Psoas muscle (tissue), 8 donors: ENCODE measurements around the gene UMODL1. TPM values are rescaled to one million over a fixed set of nuclear protein-coding genes. Genes with fewer than 3 reads are reported as not detected.

ENCODE experiments used
- ATAC-seq, 4 donors: fragments of 200-7000 bp; cut with Tn5 transposase; one replicate each; pipeline ENCODE4 v1.9.1; 2020; ENCODE audit warnings: moderate library complexity in 3 of 4, mild to moderate bottlenecking in 2 of 4
- DNase-seq, 2 donors: peaks; one replicate each; pipeline ENCODE4 v3.0.0-alpha.2; 2020
- H3K27ac ChIP-seq: fragments of 200-600 bp; one replicate; pipeline ENCODE4 v1.8.0; 2022
- H3K27me3 ChIP-seq, 3 donors: fragments of 200-600 bp in 1 of 3; one replicate each; pipeline versions ENCODE4 v1.6.1 to v1.8.0; 2013 to 2022; ENCODE audit warnings: low read length in 2 of 3, mild to moderate bottlenecking in 2 of 3, moderate library complexity in 1 of 3; ENCODE audit not compliant: insufficient read depth in 3 of 3
- H3K36me3 ChIP-seq, 2 donors: fragments of 200-600 bp in 1 of 2; one replicate each; pipeline versions ENCODE4 v1.6.1 to v1.8.0; 2013 to 2022; ENCODE audit warnings: low read depth in 1 of 2, mild to moderate bottlenecking in 1 of 2, moderate library complexity in 1 of 2; ENCODE audit not compliant: insufficient read depth in 1 of 2
- H3K4me1 ChIP-seq: fragments of 200-600 bp; one replicate; pipeline ENCODE4 v1.8.0; 2022
- H3K4me3 ChIP-seq: fragments of 200-600 bp; one replicate; pipeline ENCODE4 v1.8.0; 2022; ENCODE audit warnings: mild to moderate bottlenecking
- H3K9me3 ChIP-seq: fragments of 200-600 bp; one replicate; pipeline ENCODE4 v1.8.0; 2022
- WGBS, 3 donors: extraction: QIAGEN DNeasy Blood & Tissue Kit; methylation state at CpG; one replicate each; pipeline versions ENCODE4 v1.1.6 to v1.1.7; 2013; 5-methylcytosine and 5-hydroxymethylcytosine counted together
- intact Hi-C, 2 donors: fragments of 100-400 bp; cut with DNase I; formaldehyde crosslinking; loops; one replicate each; pipeline versions ENCODE4 v1.11.0 to v1.14.2; 2022
- polyA plus RNA-seq, 3 donors: library from polyadenylated mRNA; stranded (reverse); fragments of 200-250 nt; gene quantifications; one replicate each; pipeline ENCODE4 v1.2.3, GENCODE V29; 2013
- total RNA-seq, 4 donors: library from RNA; stranded (reverse); fragmentation: NEBNext Ultra II Directional in 2 of 4; extraction: Animal tissue kit (Norgen Biotek cat#: 25700) in 2 of 4; gene quantifications; one replicate each; pipeline versions ENCODE4 v1.2.1 to v1.2.4, GENCODE V29; 2021 to 2023
- TF ChIP-seq, protein P1 (sequence below): fragments of 200-600 bp; IDR thresholded peaks from one replicate; pipeline ENCODE4 v1.8.0; 2022; ENCODE audit warnings: antibody characterized with exemption
- donor health status: healthy with polysubstance abuse.
- donor health status: DM: no; HTN: no; CAD: no; lungs with moderate emphysema.
- donor health status: Bipolar disorder and iron deficiency.
- donor health status: healthy.
- donor health status: DM: yes; HTN: yes; CAD: no.
- donor health status: DM: no; HTN: no; CAD: no.
- donor health status: DM: no; HTN: no; CAD: no.
- donor health status: DM: yes; HTN: yes; CAD: no.

The UMODL1 gene
- total and polyA plus RNA-seq, 7 donors, result not detected

DNA sequence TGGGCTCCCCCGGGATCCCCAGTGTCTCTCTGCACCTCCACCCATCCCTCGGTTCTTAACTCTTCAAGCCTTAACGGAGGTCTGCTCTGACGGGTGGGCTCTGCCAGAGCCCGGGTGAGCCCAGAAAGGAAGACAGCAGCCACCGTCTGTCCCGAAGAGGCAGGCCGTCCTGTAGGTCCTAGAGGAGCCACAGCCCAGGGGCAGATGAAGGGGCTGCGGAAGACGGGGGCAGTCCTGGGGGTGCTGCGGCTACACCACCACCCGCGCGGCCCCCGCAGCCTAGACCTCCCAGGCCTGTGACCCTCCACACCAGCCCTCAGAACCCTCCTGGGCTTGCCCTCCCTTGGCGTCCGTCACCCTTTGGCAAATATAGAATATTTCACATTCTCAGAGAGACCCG is 71.0 kb downstream of the UMODL1 start:
- no peak overlapping the region for H3K4me3 ChIP-seq
- H3K27ac ChIP-seq, result no peak overlapping the region
- TF ChIP-seq, protein P1, sequence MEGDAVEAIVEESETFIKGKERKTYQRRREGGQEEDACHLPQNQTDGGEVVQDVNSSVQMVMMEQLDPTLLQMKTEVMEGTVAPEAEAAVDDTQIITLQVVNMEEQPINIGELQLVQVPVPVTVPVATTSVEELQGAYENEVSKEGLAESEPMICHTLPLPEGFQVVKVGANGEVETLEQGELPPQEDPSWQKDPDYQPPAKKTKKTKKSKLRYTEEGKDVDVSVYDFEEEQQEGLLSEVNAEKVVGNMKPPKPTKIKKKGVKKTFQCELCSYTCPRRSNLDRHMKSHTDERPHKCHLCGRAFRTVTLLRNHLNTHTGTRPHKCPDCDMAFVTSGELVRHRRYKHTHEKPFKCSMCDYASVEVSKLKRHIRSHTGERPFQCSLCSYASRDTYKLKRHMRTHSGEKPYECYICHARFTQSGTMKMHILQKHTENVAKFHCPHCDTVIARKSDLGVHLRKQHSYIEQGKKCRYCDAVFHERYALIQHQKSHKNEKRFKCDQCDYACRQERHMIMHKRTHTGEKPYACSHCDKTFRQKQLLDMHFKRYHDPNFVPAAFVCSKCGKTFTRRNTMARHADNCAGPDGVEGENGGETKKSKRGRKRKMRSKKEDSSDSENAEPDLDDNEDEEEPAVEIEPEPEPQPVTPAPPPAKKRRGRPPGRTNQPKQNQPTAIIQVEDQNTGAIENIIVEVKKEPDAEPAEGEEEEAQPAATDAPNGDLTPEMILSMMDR, result no peak
- H3K9me3 ChIP-seq, result no peaks in the 10 kb centered on the region
- ATAC-seq (no peak), DNase-seq (no peak)
- intact Hi-C loops, result loop anchor here (10.0 kb wide), 2 partner anchors 243 to 303 kb away; no protein-coding TSS in a partner anchor
- no peaks in the 10 kb centered on the region for H3K27me3 ChIP-seq
- H3K4me1 ChIP-seq, result no peaks in the 10 kb centered on the region
- no peaks in the 10 kb centered on the region for H3K36me3 ChIP-seq
- 86 to 90% (median 88%) methylated on average over 16 to 18 of the region's 18 CpGs for WGBS, 3 donors

DNA sequence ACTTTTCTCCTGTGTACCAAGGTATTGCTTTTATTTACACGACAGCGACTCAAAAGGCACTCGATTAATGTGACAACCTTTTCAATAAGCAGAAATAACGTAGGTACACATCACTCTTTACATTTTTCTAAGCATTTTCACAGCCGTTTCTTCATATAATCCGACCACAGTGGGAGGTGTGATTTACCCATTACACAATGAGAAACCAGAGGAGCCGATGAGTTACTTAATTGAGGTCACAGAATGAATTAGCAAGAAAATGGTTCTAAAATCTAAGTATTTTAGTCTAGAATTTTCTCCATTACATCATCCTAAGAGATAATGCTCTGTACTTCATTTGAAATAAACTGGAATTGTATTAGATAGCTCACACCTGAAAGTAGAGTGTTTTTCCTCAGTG is 71.5 kb downstream of the UMODL1 start:
- ATAC-seq, result no peak
- TF ChIP-seq, protein P1, result no peak
- Histone ChIP-seq H3K4me1 (no peaks in the 10 kb centered on the region), H3K9me3 (no peaks in the 10 kb centered on the region), H3K27ac (no peak overlapping the region), H3K27me3 (no peaks in the 10 kb centered on the region), H3K4me3 (no peak overlapping the region), H3K36me3 (no peaks in the 10 kb centered on the region)
- intact Hi-C loops, result loop anchor here (10.0 kb wide), 2 partner anchors 242 to 302 kb away; no protein-coding TSS in a partner anchor
- 78 to 90% (median 85%) methylated on average over 7 of the region's 7 CpGs for WGBS, 3 donors
- DNase-seq, result no peak

DNA sequence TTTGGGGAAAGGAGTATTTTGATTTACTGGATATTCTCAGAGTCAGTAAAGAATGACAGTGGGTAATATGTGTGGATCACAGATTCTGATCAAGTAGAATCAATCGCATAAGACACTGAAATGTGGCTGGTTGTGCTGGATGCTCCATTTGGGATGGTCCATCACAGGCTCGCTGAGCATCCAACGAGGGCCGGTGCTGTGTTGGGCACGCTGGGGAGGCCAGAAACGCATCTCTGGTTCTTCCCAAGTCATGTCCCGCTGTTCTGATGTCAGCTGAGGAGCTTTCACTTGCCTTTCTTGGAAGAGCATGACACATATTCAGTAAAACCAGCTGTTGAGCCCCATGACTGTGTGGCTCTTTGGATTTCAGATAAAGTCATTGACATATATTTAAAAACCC is 72.0 kb downstream of the UMODL1 start:
- Histone ChIP-seq H3K9me3 (no peaks in the 10 kb centered on the region), H3K27me3 (no peaks in the 10 kb centered on the region), H3K36me3 (no peaks in the 10 kb centered on the region), H3K4me3 (no peak overlapping the region), H3K4me1 (no peaks in the 10 kb centered on the region), H3K27ac (no peak overlapping the region)
- intact Hi-C loops, result loop anchor here (10.0 kb wide), 2 partner anchors 242 to 302 kb away; no protein-coding TSS in a partner anchor
- DNase-seq (no peak), ATAC-seq (no peak)
- TF ChIP-seq, protein P1, result no peak
- 74 to 83% (median 80%) methylated on average over 7 of the region's 7 CpGs for WGBS, 3 donors

DNA sequence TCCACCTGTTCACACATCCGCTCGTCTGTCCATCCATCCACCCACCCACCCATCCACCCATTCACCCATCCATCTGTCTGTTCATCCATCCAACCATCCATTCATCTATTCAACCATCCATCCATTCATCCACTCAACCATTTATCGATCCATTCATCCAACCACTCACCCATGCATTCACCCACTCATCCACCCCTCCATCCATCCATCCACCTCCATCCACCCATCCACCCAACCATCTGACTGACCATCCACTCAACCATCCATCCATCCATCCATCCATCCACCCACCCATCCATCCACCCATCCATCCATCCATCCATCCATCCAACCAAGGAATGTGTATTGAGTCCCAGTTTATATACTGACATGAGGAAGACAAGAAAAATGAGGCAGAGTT is 73.1 kb downstream of the UMODL1 start:
- ATAC-seq, result no peak
- intact Hi-C loops, result loop anchor here (10.0 kb wide), 2 partner anchors 241 to 301 kb away; no protein-coding TSS in a partner anchor
- TF ChIP-seq, protein P1, result no peak
- WGBS, 3 donors, result 87 to 95% (median 94%) methylated on average over 3 of the region's 3 CpGs
- no peaks in the 10 kb centered on the region for H3K4me1 ChIP-seq
- no peaks in the 10 kb centered on the region for H3K9me3 ChIP-seq
- no peaks in the 10 kb centered on the region for H3K36me3 ChIP-seq
- no peak overlapping the region for H3K27ac ChIP-seq
- H3K4me3 ChIP-seq, result no peak overlapping the region
- no peaks in the 10 kb centered on the region for H3K27me3 ChIP-seq
- no peak for DNase-seq
